ENCODE results near the gene ABLIM3.

DNA sequence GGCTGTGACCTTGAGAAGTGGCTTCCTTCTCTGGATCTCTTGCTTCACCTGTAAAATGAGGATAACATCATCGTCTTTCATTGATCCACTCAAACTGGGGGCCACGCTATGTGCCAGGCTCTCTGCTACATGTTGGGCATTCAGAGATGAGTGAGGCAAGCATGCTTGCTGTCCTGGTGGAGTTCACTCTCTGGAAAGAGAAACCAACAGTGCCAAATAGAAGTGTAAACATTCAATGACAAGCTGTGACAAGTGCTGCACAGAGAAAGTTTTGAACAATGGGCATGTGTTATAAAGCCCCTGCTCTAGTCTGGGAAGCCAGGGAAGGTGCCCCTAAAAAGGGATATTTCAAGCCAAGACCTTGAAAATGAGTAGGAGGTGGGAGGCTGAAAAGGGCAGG lies 79.5 kb downstream of the ABLIM3 start:
- TF ChIP-seq, protein P1, sequence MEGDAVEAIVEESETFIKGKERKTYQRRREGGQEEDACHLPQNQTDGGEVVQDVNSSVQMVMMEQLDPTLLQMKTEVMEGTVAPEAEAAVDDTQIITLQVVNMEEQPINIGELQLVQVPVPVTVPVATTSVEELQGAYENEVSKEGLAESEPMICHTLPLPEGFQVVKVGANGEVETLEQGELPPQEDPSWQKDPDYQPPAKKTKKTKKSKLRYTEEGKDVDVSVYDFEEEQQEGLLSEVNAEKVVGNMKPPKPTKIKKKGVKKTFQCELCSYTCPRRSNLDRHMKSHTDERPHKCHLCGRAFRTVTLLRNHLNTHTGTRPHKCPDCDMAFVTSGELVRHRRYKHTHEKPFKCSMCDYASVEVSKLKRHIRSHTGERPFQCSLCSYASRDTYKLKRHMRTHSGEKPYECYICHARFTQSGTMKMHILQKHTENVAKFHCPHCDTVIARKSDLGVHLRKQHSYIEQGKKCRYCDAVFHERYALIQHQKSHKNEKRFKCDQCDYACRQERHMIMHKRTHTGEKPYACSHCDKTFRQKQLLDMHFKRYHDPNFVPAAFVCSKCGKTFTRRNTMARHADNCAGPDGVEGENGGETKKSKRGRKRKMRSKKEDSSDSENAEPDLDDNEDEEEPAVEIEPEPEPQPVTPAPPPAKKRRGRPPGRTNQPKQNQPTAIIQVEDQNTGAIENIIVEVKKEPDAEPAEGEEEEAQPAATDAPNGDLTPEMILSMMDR (IDR thresholded peaks at IDR 0.05): no peak
- no peak for TF ChIP-seq POLR2A (IDR thresholded peaks at IDR 0.05)

Measured in adrenal gland (tissue), 5 donors.